Esophagus squamous epithelium (tissue), 5 donors: ENCODE measurements around the gene CNTNAP2. TPM values are rescaled to one million over a fixed set of nuclear protein-coding genes. Genes with fewer than 3 reads are reported as not detected.

Experiments
- DNase-seq: peaks from one replicate; lab custom pipeline; 2025; lab: John Stamatoyannopoulos, UW
- H3K27ac ChIP-seq, 4 donors: fragments of 200-600 bp; sonication (generic); one replicate each; pipeline ENCODE4 v1.5.1; 2016 to 2019; ENCODE audit warnings: mild to moderate bottlenecking in 1 of 4
- H3K27me3 ChIP-seq, 4 donors: fragments of 200-600 bp; sonication (generic); 1 replicate in 3 of 4; 2 replicates in 1 of 4; pipeline versions ENCODE4 v1.5.1 to v1.6.0; 2017 to 2021; ENCODE audit warnings: antibody characterized with exemption in 1 of 4
- H3K36me3 ChIP-seq, 3 donors: fragments of 200-600 bp; sonication (generic); one replicate each; pipeline ENCODE4 v1.5.1; 2016 to 2019
- H3K4me1 ChIP-seq, 3 donors: fragments of 200-600 bp; sonication (generic); one replicate each; pipeline ENCODE4 v1.5.1; 2017 to 2019
- H3K4me3 ChIP-seq, 4 donors: fragments of 200-600 bp; sonication (generic); 1 replicate in 3 of 4; 2 replicates in 1 of 4; pipeline ENCODE4 v1.5.1; 2016 to 2019; ENCODE audit warnings: mild to moderate bottlenecking in 2 of 4, moderate library complexity in 1 of 4
- H3K9me3 ChIP-seq, 3 donors: fragments of 200-600 bp; sonication (generic); one replicate each; pipeline ENCODE4 v1.5.1; 2016 to 2019
- POLR2A ChIP-seq, 4 donors: fragments of 450-650 bp; IDR thresholded peaks; one replicate each; pipeline ENCODE4 v1.6.1; 2017; ENCODE audit warnings: antibody characterized with exemption in 4 of 4, mild to moderate bottlenecking in 4 of 4, moderate library complexity in 3 of 4
- WGBS, 2 donors: methylation state at CpG; one replicate each; pipeline ENCODE4 v1.1.5; 2018; 5-methylcytosine and 5-hydroxymethylcytosine counted together
- intact Hi-C: fragments of 100-400 bp; cut with DNase I; formaldehyde crosslinking; loops from one replicate; pipeline ENCODE4 v1.15.0; 2022
- total RNA-seq, 4 donors: library from RNA; depleted of rRNA; stranded (reverse); fragments of >200 nt; gene quantifications; one replicate each; pipeline ENCODE4 v1.1.0, GENCODE V29; 2016
- TF ChIP-seq, protein P1 (sequence below), 6 experiments: fragments of 450-650 bp in 4 of 6; fragments of 200-600 bp in 2 of 6; sonication (generic) in 2 of 6; IDR thresholded peaks; one replicate each; pipeline ENCODE4 v1.5.1; 2016 to 2019; ENCODE audit warnings: antibody characterized with exemption in 6 of 6, mild to moderate bottlenecking in 4 of 6, moderate library complexity in 4 of 6
- donor health status: DM: yes; HTN: yes; CAD: no.

Gene CNTNAP2
- total RNA-seq, 4 donors from 2014 or later = 0.95 to 2.3 (median 1.2) TPM

DNA sequence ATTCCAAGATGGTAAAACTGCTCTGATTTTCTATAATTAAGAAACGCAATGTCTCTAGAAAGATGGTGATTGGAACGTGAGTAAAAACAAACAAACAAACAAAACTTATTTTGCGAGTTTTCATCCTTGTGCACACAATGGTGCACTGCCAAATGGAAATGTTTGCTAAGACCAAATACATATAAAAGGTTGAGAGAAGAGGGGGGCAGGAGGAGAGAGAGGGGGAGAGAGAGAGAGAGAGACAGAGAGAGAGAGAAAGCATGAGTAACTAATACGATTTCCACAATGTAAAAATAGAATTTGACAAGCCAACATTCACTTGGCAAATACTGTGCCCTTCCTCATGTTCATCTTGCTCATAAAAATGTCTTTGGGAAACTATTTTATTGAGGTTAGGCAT is 375.4 kb downstream of the CNTNAP2 start:
- peaks cover 0 to 7% (median 3%) of the 10 kb centered on the region in 3 donors for H3K9me3 ChIP-seq
- no peaks in the 10 kb centered on the region for H3K36me3 ChIP-seq
- WGBS, 2 donors = 39 to 48% methylated on average over 4 of the region's 4 CpGs
- H3K27ac ChIP-seq = no peak overlapping the region
- no peak for DNase-seq
- H3K4me1 ChIP-seq = no peaks in the 10 kb centered on the region
- no peak overlapping the region for H3K4me3 ChIP-seq
- intact Hi-C loops = no loop called here
- no peaks in the 10 kb centered on the region for H3K27me3 ChIP-seq
- no peak for TF ChIP-seq POLR2A (IDR thresholded peaks at IDR 0.05)
- TF ChIP-seq, protein P1, sequence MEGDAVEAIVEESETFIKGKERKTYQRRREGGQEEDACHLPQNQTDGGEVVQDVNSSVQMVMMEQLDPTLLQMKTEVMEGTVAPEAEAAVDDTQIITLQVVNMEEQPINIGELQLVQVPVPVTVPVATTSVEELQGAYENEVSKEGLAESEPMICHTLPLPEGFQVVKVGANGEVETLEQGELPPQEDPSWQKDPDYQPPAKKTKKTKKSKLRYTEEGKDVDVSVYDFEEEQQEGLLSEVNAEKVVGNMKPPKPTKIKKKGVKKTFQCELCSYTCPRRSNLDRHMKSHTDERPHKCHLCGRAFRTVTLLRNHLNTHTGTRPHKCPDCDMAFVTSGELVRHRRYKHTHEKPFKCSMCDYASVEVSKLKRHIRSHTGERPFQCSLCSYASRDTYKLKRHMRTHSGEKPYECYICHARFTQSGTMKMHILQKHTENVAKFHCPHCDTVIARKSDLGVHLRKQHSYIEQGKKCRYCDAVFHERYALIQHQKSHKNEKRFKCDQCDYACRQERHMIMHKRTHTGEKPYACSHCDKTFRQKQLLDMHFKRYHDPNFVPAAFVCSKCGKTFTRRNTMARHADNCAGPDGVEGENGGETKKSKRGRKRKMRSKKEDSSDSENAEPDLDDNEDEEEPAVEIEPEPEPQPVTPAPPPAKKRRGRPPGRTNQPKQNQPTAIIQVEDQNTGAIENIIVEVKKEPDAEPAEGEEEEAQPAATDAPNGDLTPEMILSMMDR (IDR thresholded peaks at IDR 0.05) = no peak

DNA sequence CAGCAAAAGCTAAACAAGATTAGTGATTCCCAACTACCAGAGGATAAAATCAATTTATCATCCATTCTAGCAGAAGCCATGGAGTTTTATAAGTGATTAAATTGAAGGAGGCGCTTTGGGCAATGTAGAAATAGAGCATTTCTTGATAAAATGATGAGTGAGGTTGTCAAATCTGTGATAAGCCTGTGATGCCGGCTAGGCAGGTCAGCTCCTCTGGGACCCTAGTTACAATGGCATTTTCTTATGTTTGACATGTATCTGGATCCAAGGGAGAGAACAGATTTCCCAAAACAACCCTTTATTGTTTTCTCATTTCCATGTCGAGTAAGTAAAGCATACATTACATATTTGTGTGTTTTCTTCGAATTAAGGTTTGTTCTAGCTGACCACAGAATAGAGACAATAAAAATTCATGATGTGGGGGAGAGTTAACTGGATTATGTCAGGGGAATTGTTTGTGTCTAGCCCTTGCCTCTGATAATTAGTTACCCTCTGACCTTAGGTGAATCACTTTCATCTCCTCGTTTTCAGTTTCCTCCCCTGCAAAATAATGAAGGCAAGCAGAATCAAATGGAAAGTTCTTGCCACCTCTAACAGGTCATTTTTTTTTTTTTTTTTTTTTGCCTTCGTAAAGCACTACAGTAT is 378.5 kb downstream of the CNTNAP2 start:
- TF ChIP-seq, protein P1 (IDR thresholded peaks at IDR 0.05) = no peak
- no peak for TF ChIP-seq POLR2A (IDR thresholded peaks at IDR 0.05)
- H3K9me3 ChIP-seq = peaks cover 0 to 3% (median 0%) of the 10 kb centered on the region in 3 donors
- intact Hi-C loops = no loop called here
- WGBS, 2 donors = 54 to 65% methylated on average over 6 of the region's 6 CpGs
- no peaks in the 10 kb centered on the region for H3K36me3 ChIP-seq
- DNase-seq = no peak
- no peaks in the 10 kb centered on the region for H3K4me1 ChIP-seq
- H3K27ac ChIP-seq = no peak overlapping the region
- no peak overlapping the region for H3K4me3 ChIP-seq
- no peaks in the 10 kb centered on the region for H3K27me3 ChIP-seq

DNA sequence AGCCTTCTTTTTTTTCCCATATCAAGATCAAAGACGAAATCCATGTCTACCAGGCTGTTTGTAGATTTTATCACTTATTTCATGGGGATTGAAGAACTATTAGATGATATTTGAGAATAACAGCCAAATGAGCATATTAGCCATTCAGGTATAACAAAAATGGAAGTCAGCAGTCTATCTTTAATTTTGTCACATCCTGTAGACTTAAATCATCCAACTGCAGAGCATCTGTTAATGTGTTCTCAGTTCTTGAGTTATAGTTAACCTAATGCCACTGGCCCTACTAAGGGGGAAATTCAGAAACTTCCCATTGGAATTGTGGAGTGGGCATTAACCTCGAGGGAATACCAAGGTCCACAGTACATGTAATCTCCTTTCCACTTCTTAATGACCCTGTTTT is 380.1 kb downstream of the CNTNAP2 start:
- no peaks in the 10 kb centered on the region for H3K27me3 ChIP-seq
- no peak overlapping the region for H3K27ac ChIP-seq
- intact Hi-C loops = no loop called here
- no peak overlapping the region for H3K4me3 ChIP-seq
- TF ChIP-seq, protein P1 (IDR thresholded peaks at IDR 0.05) = no peak
- TF ChIP-seq POLR2A (IDR thresholded peaks at IDR 0.05) = no peak
- 20 to 43% methylated on average over 2 of the region's 2 CpGs for whole genome bisulfite sequencing, 2 donors
- no peaks in the 10 kb centered on the region for H3K36me3 ChIP-seq
- H3K4me1 ChIP-seq = no peaks in the 10 kb centered on the region
- H3K9me3 ChIP-seq = peaks cover 0 to 3% (median 0%) of the 10 kb centered on the region in 3 donors
- DNase-seq = no peak

DNA sequence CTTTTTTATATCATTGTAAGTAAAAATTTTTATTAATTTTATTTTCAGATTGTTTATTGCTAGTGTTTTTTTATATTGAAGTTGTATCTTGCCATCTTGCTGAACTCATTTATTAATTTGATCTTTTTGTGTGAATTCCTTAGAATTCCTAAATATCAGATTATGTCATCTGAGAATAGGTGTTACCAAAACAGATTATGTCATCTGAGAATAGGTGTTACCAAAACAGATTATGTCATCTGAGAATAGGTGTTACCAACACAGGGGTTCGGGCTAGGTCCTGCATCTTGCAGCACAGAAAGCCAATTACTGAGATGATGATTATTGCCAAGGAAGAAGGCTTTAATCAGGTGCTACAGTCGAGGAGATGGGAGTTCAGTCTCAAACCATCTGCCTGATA is 383.4 kb downstream of the CNTNAP2 start:
- intact Hi-C loops = no loop called here
- H3K4me3 ChIP-seq = no peak overlapping the region
- WGBS, 2 donors = 45 to 59% methylated on average over 2 of the region's 2 CpGs
- no peaks in the 10 kb centered on the region for H3K27me3 ChIP-seq
- no peaks in the 10 kb centered on the region for H3K36me3 ChIP-seq
- no peak for DNase-seq
- TF ChIP-seq, protein P1 (IDR thresholded peaks at IDR 0.05) = no peak
- TF ChIP-seq POLR2A (IDR thresholded peaks at IDR 0.05) = no peak
- no peaks in the 10 kb centered on the region for H3K4me1 ChIP-seq
- no peak overlapping the region for H3K27ac ChIP-seq
- H3K9me3 ChIP-seq = no peaks in the 10 kb centered on the region

DNA sequence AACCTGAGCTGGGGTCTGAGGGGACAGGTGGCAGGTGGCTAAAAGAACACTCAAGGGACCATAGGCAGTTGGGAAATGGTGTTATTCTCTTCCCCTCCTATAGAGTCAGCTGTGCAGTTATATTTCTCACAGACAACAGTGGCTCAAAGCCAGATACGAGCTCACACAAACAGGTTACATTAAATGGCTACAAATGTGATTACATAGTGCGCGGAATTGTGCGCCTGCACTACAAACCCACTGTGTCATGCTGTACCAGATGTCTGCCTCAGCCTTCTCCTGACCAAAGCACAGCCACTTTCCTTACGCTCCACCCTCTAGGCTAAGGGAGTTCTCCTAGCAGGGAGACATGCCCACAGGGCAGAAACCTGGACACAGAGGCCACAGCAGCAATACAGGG is 387.2 kb downstream of the CNTNAP2 start:
- TF ChIP-seq POLR2A (IDR thresholded peaks at IDR 0.05) = no peak
- TF ChIP-seq, protein P1 (IDR thresholded peaks at IDR 0.05) = no peak
- no peak overlapping the region for H3K27ac ChIP-seq
- 86 to 87% methylated on average over 5 of the region's 5 CpGs for WGBS, 2 donors
- no peaks in the 10 kb centered on the region for H3K4me1 ChIP-seq
- intact Hi-C loops = no loop called here
- DNase-seq = no peak
- peaks cover 0 to 19% (median 0%) of the 10 kb centered on the region in 3 donors for H3K9me3 ChIP-seq
- H3K27me3 ChIP-seq = no peaks in the 10 kb centered on the region
- no peaks in the 10 kb centered on the region for H3K36me3 ChIP-seq
- H3K4me3 ChIP-seq = no peak overlapping the region
